ENCODE results near the gene DOCK1.

- no peak for TF ChIP-seq POLR2A (IDR thresholded peaks at IDR 0.05)
- no peak for TF ChIP-seq CTCF (IDR thresholded peaks at IDR 0.05)
These were observed 444.5 kb downstream of the DOCK1 start for GRCh38 chr10:127349737-127350136.
